Measurements from ENCODE around the gene CHD5.

Gene CHD5

DNA sequence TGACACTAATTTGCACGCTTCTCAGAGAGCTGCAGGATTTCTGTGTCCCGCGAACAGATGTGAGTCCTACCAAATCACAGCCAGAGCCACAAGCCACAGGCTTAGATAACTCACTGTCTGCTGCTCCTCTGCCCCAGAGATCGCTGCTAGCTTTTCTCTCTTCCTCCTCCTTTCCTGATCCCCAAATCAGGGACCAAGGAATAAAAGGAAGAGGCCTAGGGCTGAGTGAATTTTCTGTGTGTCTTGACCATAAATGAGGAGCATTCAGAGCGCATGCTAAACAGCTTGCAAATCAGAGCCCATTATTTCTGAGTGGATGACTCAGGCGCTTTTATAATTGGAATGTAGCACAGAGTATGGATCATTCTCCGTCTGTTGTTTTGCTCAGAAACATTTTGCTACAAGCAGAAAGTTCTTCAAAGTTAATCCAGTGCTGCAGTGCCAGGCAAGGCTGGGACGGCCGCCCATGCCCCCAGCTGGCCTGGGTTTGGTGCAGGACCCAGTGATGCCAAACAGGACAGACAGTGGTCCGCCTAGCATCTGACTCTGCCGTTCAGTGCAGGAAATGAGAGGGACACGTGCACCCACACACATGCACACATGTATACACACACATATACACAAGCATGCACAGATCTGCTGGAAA, 96.2 kb downstream of the CHD5 start:
- no peak overlapping the region for H3K23ac ChIP-seq (ENCODE audit: low read length)
- H3K27ac ChIP-seq (ENCODE audit: low read depth, low read length): no peak overlapping the region
- no peak for DNase-seq
- no peak overlapping the region for H3K4ac ChIP-seq (ENCODE audit: low read depth, low read length)
- peak overlapping the region; percentile 7 for H3K56ac ChIP-seq (ENCODE audit: low read length)
- no peaks in the 10 kb centered on the region for H3K27me3 ChIP-seq (ENCODE audit: insufficient read depth, low read length, poor library complexity)
- no peaks in the 10 kb centered on the region for H3K36me3 ChIP-seq (ENCODE audit: control insufficient read depth, insufficient read depth, low read length)
- no peaks in the 10 kb centered on the region for H3K79me1 ChIP-seq (ENCODE audit: low read length)
- H2BK5ac ChIP-seq (ENCODE audit: low read length): no peak overlapping the region
- no CpG with 5 or more reads among the region's 12 CpGs for WGBS (ENCODE audit: extremely low coverage, insufficient coverage, low lambda C conversion rate)
- no peak overlapping the region for H3K4me2 ChIP-seq (ENCODE audit: low read length)
- no peak overlapping the region for H3K4me3 ChIP-seq (ENCODE audit: low read length)
- H3K79me2 ChIP-seq (ENCODE audit: control insufficient read depth, insufficient read depth, low read length): no peaks in the 10 kb centered on the region
- no peaks in the 10 kb centered on the region for H3K4me1 ChIP-seq (ENCODE audit: control insufficient read depth, low read depth, low read length)
- H2BK120ac ChIP-seq (ENCODE audit: low read depth, low read length): no peak overlapping the region
- H2BK15ac ChIP-seq (replicated peaks; ENCODE audit: low read depth): no peak overlapping the region
- no peak overlapping the region for H4K8ac ChIP-seq (ENCODE audit: low read depth, low read length)
- no peak overlapping the region for H3K18ac ChIP-seq (ENCODE audit: low read length)
- no peak overlapping the region for H4K5ac ChIP-seq (ENCODE audit: low read length)
- no peak overlapping the region for H2AK5ac ChIP-seq (ENCODE audit: low read length)
- H3K9ac ChIP-seq (ENCODE audit: low read length): no peak overlapping the region

DNA sequence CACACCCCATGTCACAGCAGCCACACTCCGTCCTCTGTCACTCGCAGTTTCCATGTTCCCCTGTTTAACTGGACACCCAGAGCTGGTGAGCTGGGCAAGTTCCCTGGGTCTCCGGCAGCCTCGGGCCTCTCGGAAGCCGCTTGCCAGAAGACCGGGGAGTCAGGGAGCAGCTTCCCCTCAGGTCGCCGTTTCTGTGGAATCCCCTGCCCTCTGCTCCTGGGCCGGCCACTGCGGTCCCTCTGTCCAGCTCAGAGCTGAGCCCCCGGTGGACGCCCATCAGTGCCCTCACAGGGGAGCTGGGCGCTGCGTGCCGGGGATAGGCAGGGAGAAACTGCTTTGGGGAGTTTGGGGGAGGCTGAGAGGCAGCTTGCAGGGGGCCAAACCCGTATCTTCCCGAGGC, 96.7 kb downstream of the CHD5 start:
- Histone ChIP-seq H3K4ac (ENCODE audit: low read depth, low read length) (no peak overlapping the region), H3K27ac (ENCODE audit: low read depth, low read length) (no peak overlapping the region), H3K36me3 (ENCODE audit: control insufficient read depth, insufficient read depth, low read length) (no peaks in the 10 kb centered on the region), H2BK15ac (replicated peaks; ENCODE audit: low read depth) (no peak overlapping the region), H4K5ac (ENCODE audit: low read length) (no peak overlapping the region), H3K56ac (ENCODE audit: low read length) (no peak overlapping the region), H3K27me3 (ENCODE audit: insufficient read depth, low read length, poor library complexity) (no peaks in the 10 kb centered on the region), H3K23ac (ENCODE audit: low read length) (no peak overlapping the region), H2AK5ac (ENCODE audit: low read length) (no peak overlapping the region), H3K4me1 (ENCODE audit: control insufficient read depth, low read depth, low read length) (no peaks in the 10 kb centered on the region), H3K18ac (ENCODE audit: low read length) (no peak overlapping the region), H2BK5ac (ENCODE audit: low read length) (no peak overlapping the region), H3K4me2 (ENCODE audit: low read length) (no peak overlapping the region), H2BK120ac (ENCODE audit: low read depth, low read length) (no peak overlapping the region), H3K79me1 (ENCODE audit: low read length) (no peaks in the 10 kb centered on the region), H3K4me3 (ENCODE audit: low read length) (no peak overlapping the region), H4K8ac (ENCODE audit: low read depth, low read length) (no peak overlapping the region), H3K79me2 (ENCODE audit: control insufficient read depth, insufficient read depth, low read length) (no peaks in the 10 kb centered on the region), H3K9ac (ENCODE audit: low read length) (no peak overlapping the region)
- WGBS (ENCODE audit: extremely low coverage, insufficient coverage, low lambda C conversion rate): no CpG with 5 or more reads among the region's 18 CpGs
- DNase-seq: no peak

DNA sequence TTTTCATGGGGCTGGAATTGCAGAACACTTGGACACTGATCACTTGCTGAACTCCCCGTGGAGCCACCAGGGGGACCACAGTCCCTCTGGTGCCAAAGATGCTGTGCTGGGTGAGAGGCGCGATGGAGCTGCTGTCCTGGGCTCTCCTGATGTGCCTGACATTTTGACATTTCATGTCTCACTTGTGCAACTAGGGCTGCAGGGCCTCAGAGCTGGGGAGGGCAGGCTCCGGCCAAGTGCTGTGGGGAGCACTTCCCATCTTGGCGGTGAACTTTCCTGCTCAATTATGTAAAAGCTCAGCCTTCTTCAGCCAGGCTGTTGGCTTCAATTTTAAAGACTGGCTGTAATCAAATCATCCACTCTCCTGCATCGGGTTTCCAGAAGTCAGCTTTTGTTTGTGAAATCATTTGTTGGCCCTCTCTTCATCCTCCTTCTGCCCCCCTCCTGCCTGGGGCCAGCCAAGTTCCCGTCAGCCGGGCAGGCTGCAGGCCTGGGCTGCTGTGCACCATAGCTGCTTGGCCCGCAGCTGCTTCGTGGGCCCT, 97.6 kb downstream of the CHD5 start:
- H2BK5ac ChIP-seq (ENCODE audit: low read length): no peak overlapping the region

DNA sequence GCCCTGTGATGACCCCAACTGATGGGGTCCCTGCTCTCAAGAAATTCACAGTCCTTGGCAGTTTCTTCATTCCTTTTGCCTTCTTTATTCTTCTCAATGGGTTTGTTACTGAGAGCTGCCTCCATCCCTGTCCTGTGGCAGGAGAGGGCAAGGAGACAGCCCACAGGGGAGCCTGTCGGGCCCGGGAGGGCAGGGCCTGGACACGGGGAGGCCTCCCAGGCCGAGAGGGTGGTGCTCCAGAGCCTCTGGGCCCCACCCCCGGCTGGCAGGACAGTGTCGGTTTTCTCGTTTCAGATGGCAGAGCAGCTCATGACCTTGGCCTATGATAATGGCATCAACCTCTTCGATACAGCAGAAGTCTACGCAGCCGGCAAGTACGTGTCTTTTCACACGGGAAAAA, 98.2 kb downstream of the CHD5 start:
- H3K18ac ChIP-seq (ENCODE audit: low read length): no peak overlapping the region
- no peaks in the 10 kb centered on the region for H3K4me1 ChIP-seq (ENCODE audit: control insufficient read depth, low read depth, low read length)
- no CpG with 5 or more reads among the region's 12 CpGs for WGBS (ENCODE audit: extremely low coverage, insufficient coverage, low lambda C conversion rate)
- no peaks in the 10 kb centered on the region for H3K36me3 ChIP-seq (ENCODE audit: control insufficient read depth, insufficient read depth, low read length)
- no peak overlapping the region for H3K4ac ChIP-seq (ENCODE audit: low read depth, low read length)
- no peak overlapping the region for H3K27ac ChIP-seq (ENCODE audit: low read depth, low read length)
- H2BK15ac ChIP-seq (replicated peaks; ENCODE audit: low read depth): no peak overlapping the region
- no peak overlapping the region for H2BK5ac ChIP-seq (ENCODE audit: low read length)
- H4K5ac ChIP-seq (ENCODE audit: low read length): no peak overlapping the region
- H3K4me3 ChIP-seq (ENCODE audit: low read length): no peak overlapping the region
- no peaks in the 10 kb centered on the region for H3K27me3 ChIP-seq (ENCODE audit: insufficient read depth, low read length, poor library complexity)
- H3K23ac ChIP-seq (ENCODE audit: low read length): no peak overlapping the region
- H3K9ac ChIP-seq (ENCODE audit: low read length): no peak overlapping the region
- H3K79me1 ChIP-seq (ENCODE audit: low read length): no peaks in the 10 kb centered on the region
- H4K8ac ChIP-seq (ENCODE audit: low read depth, low read length): no peak overlapping the region
- no peak overlapping the region for H2BK120ac ChIP-seq (ENCODE audit: low read depth, low read length)
- no peak overlapping the region for H3K4me2 ChIP-seq (ENCODE audit: low read length)
- H3K79me2 ChIP-seq (ENCODE audit: control insufficient read depth, insufficient read depth, low read length): no peaks in the 10 kb centered on the region
- no peak overlapping the region for H3K56ac ChIP-seq (ENCODE audit: low read length)
- DNase-seq: no peak
- no peak overlapping the region for H2AK5ac ChIP-seq (ENCODE audit: low read length)

More for the DNA sequence above, 97.6 kb downstream of the CHD5 start:
- H4K5ac ChIP-seq (ENCODE audit: low read length): no peak overlapping the region
- no peak overlapping the region for H3K4ac ChIP-seq (ENCODE audit: low read depth, low read length)
- no peak overlapping the region for H3K9ac ChIP-seq (ENCODE audit: low read length)
- no CpG with 5 or more reads among the region's 10 CpGs for WGBS (ENCODE audit: extremely low coverage, insufficient coverage, low lambda C conversion rate)
- H3K18ac ChIP-seq (ENCODE audit: low read length): no peak overlapping the region
- H3K79me2 ChIP-seq (ENCODE audit: control insufficient read depth, insufficient read depth, low read length): no peaks in the 10 kb centered on the region
- H4K8ac ChIP-seq (ENCODE audit: low read depth, low read length): no peak overlapping the region
- H2AK5ac ChIP-seq (ENCODE audit: low read length): no peak overlapping the region
- no peaks in the 10 kb centered on the region for H3K79me1 ChIP-seq (ENCODE audit: low read length)
- H3K4me2 ChIP-seq (ENCODE audit: low read length): no peak overlapping the region
- H2BK120ac ChIP-seq (ENCODE audit: low read depth, low read length): no peak overlapping the region
- peak; percentile 21 for DNase-seq
- H3K56ac ChIP-seq (ENCODE audit: low read length): no peak overlapping the region
- no peaks in the 10 kb centered on the region for H3K4me1 ChIP-seq (ENCODE audit: control insufficient read depth, low read depth, low read length)
- no peak overlapping the region for H3K27ac ChIP-seq (ENCODE audit: low read depth, low read length)
- no peak overlapping the region for H3K23ac ChIP-seq (ENCODE audit: low read length)
- no peak overlapping the region for H3K4me3 ChIP-seq (ENCODE audit: low read length)
- H3K27me3 ChIP-seq (ENCODE audit: insufficient read depth, low read length, poor library complexity): no peaks in the 10 kb centered on the region
- no peaks in the 10 kb centered on the region for H3K36me3 ChIP-seq (ENCODE audit: control insufficient read depth, insufficient read depth, low read length)
- no peak overlapping the region for H2BK15ac ChIP-seq (replicated peaks; ENCODE audit: low read depth)

DNA sequence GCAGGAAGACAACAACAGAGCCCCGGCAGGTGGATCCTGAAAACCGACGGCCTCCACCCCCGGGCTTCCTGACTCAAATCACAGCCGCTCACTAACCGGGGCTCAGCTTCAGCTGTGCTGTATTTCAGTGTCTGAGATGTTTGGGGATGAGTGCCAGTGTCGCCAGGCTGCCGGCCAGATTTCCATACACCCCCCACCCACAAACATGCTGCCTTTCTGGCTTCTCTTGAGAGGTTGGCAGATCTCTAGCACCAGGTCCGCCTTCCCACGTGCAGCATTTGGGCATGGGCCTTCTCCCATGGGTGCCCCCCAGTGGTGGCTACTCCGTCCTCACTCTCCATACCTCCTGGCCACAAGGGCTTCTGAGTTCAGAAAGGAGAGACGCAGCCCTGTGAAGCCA, 99.7 kb downstream of the CHD5 start:
- Histone ChIP-seq H4K5ac (ENCODE audit: low read length) (no peak overlapping the region), H3K4me3 (ENCODE audit: low read length) (no peak overlapping the region), H2BK120ac (ENCODE audit: low read depth, low read length) (no peak overlapping the region), H4K8ac (ENCODE audit: low read depth, low read length) (no peak overlapping the region), H3K27me3 (ENCODE audit: insufficient read depth, low read length, poor library complexity) (no peaks in the 10 kb centered on the region), H3K4ac (ENCODE audit: low read depth, low read length) (no peak overlapping the region), H3K79me2 (ENCODE audit: control insufficient read depth, insufficient read depth, low read length) (no peaks in the 10 kb centered on the region), H3K27ac (ENCODE audit: low read depth, low read length) (no peak overlapping the region), H3K4me2 (ENCODE audit: low read length) (no peak overlapping the region), H2BK5ac (ENCODE audit: low read length) (no peak overlapping the region), H3K79me1 (ENCODE audit: low read length) (no peaks in the 10 kb centered on the region), H3K18ac (ENCODE audit: low read length) (no peak overlapping the region), H3K23ac (ENCODE audit: low read length) (no peak overlapping the region), H2AK5ac (ENCODE audit: low read length) (no peak overlapping the region), H3K9ac (ENCODE audit: low read length) (no peak overlapping the region), H3K36me3 (ENCODE audit: control insufficient read depth, insufficient read depth, low read length) (no peaks in the 10 kb centered on the region), H3K56ac (ENCODE audit: low read length) (no peak overlapping the region), H2BK15ac (replicated peaks; ENCODE audit: low read depth) (no peak overlapping the region), H3K4me1 (ENCODE audit: control insufficient read depth, low read depth, low read length) (no peaks in the 10 kb centered on the region)
- DNase-seq: peak; percentile 8
- WGBS (ENCODE audit: extremely low coverage, insufficient coverage, low lambda C conversion rate): no CpG with 5 or more reads among the region's 12 CpGs

DNA sequence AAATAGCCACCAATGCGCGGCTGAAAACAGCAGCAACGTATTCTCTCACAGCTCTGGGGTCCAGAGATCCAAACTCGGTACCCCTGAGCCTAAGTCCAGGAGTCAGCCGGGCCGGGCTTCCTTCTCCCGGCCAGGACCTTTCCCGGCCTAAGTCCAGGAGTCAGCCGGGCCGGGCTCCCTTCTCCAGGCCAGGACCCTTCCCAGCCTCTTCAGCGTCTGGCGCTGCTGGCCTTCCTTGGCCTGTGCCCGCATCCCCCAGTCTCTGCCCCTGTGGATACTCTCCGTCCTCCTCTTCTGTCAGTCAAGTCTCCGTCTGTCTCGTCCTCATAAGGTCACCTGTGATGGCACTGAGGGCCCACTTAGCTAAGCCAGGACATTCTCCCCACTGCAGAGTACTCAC, 102.2 kb downstream of the CHD5 start:
- no peak overlapping the region for H3K9ac ChIP-seq (ENCODE audit: low read length)
- WGBS (ENCODE audit: extremely low coverage, insufficient coverage, low lambda C conversion rate): no CpG with 5 or more reads among the region's 16 CpGs
- no peak overlapping the region for H3K4me2 ChIP-seq (ENCODE audit: low read length)
- H3K18ac ChIP-seq (ENCODE audit: low read length): no peak overlapping the region
- no peak overlapping the region for H3K23ac ChIP-seq (ENCODE audit: low read length)
- H3K56ac ChIP-seq (ENCODE audit: low read length): no peak overlapping the region
- H2BK120ac ChIP-seq (ENCODE audit: low read depth, low read length): no peak overlapping the region
- H3K27ac ChIP-seq (ENCODE audit: low read depth, low read length): no peak overlapping the region
- H2BK5ac ChIP-seq (ENCODE audit: low read length): no peak overlapping the region
- H3K27me3 ChIP-seq (ENCODE audit: insufficient read depth, low read length, poor library complexity): no peaks in the 10 kb centered on the region
- H2BK15ac ChIP-seq (replicated peaks; ENCODE audit: low read depth): no peak overlapping the region
- H3K79me2 ChIP-seq (ENCODE audit: control insufficient read depth, insufficient read depth, low read length): no peaks in the 10 kb centered on the region
- H4K8ac ChIP-seq (ENCODE audit: low read depth, low read length): no peak overlapping the region
- no peak overlapping the region for H4K5ac ChIP-seq (ENCODE audit: low read length)
- no peaks in the 10 kb centered on the region for H3K79me1 ChIP-seq (ENCODE audit: low read length)
- H2AK5ac ChIP-seq (ENCODE audit: low read length): no peak overlapping the region
- no peak for DNase-seq
- H3K4me1 ChIP-seq (ENCODE audit: control insufficient read depth, low read depth, low read length): no peaks in the 10 kb centered on the region
- H3K4me3 ChIP-seq (ENCODE audit: low read length): no peak overlapping the region
- H3K36me3 ChIP-seq (ENCODE audit: control insufficient read depth, insufficient read depth, low read length): no peaks in the 10 kb centered on the region
- H3K4ac ChIP-seq (ENCODE audit: low read depth, low read length): no peak overlapping the region
